Neural cell (in vitro differentiated cells): ENCODE measurements around the gene P3R3URF.

Experiments
- CTCF ChIP-seq: fragments of 450-650 bp; IDR thresholded peaks from 2 replicates; pipeline ENCODE4 v1.5.1; 2014; ENCODE audit warnings: antibody characterized with exemption, mild to moderate bottlenecking, moderate library complexity; ENCODE audit not compliant: poor library complexity, severe bottlenecking
- EP300 ChIP-seq: fragments of 450-650 bp; conservative IDR thresholded peaks from 2 replicates; pipeline ENCODE4 v1.6.1; 2014; ENCODE audit warnings: antibody characterized with exemption, mild to moderate bottlenecking, moderate library complexity; ENCODE audit not compliant: poor library complexity, severe bottlenecking
- EZH2 ChIP-seq: fragments of 200-600, 300-800 bp; shearing (Covaris generic), sonication (generic); IDR thresholded peaks from 2 replicates; pipeline ENCODE4 v1.6.1; 2014; ENCODE audit warnings: antibody characterized with exemption, low read length, borderline replicate concordance, mild to moderate bottlenecking; ENCODE audit not compliant: insufficient read depth, poor library complexity, severe bottlenecking
- POLR2AphosphoS5 ChIP-seq: IDR thresholded peaks from 2 replicates; pipeline ENCODE4 v1.6.1; 2012
- SMC3 ChIP-seq: fragments of 450-650 bp; conservative IDR thresholded peaks from 2 replicates; pipeline ENCODE4 v1.6.1; 2014; ENCODE audit warnings: antibody characterized with exemption, mild to moderate bottlenecking, moderate library complexity; ENCODE audit not compliant: poor library complexity
- TAF1 ChIP-seq: IDR thresholded peaks from 2 replicates; pipeline ENCODE4 v1.6.1; 2012; ENCODE audit warnings: low read depth
- TF ChIP-seq, protein P1 (sequence below): IDR thresholded peaks from 2 replicates; pipeline ENCODE4 v1.6.1; 2012; ENCODE audit warnings: borderline replicate concordance

DNA sequence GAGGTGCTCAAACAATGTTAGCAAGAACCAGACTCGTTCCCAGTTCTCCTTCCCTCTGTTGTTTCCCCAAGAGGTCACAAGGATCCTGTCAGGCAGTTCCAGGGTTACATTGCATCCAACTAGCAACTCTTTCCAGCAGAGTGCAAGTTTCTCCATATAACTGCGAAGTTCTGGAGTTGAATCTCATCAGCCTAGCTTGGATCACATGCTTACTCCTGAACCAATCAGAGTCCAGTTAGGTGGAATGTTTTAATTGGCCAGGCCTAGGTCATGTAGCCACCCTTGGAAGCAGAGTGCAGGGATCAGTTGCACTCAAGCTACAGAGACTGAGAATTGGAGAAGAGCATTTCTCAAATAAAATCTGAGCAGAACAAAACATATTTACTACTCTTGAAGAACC lies 28.0 kb downstream of the P3R3URF start:
- TF ChIP-seq CTCF (no peak), TAF1 (no peak), EZH2 (no peak), POLR2AphosphoS5 (no peak), EP300 (no peak), SMC3 (no peak)
- TF ChIP-seq, protein P1, sequence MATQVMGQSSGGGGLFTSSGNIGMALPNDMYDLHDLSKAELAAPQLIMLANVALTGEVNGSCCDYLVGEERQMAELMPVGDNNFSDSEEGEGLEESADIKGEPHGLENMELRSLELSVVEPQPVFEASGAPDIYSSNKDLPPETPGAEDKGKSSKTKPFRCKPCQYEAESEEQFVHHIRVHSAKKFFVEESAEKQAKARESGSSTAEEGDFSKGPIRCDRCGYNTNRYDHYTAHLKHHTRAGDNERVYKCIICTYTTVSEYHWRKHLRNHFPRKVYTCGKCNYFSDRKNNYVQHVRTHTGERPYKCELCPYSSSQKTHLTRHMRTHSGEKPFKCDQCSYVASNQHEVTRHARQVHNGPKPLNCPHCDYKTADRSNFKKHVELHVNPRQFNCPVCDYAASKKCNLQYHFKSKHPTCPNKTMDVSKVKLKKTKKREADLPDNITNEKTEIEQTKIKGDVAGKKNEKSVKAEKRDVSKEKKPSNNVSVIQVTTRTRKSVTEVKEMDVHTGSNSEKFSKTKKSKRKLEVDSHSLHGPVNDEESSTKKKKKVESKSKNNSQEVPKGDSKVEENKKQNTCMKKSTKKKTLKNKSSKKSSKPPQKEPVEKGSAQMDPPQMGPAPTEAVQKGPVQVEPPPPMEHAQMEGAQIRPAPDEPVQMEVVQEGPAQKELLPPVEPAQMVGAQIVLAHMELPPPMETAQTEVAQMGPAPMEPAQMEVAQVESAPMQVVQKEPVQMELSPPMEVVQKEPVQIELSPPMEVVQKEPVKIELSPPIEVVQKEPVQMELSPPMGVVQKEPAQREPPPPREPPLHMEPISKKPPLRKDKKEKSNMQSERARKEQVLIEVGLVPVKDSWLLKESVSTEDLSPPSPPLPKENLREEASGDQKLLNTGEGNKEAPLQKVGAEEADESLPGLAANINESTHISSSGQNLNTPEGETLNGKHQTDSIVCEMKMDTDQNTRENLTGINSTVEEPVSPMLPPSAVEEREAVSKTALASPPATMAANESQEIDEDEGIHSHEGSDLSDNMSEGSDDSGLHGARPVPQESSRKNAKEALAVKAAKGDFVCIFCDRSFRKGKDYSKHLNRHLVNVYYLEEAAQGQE = no peak
